Smooth muscle cell (in vitro differentiated cells): ENCODE measurements around the gene ZSCAN25. TPM values are rescaled to one million over a fixed set of nuclear protein-coding genes. Genes with fewer than 3 reads are reported as not detected.

Experiments used
- DNase-seq: peaks from one replicate; lab custom pipeline; 2025; ENCODE audit not compliant: unreplicated experiment; lab: John Stamatoyannopoulos, UW
- H2AFZ ChIP-seq: fragments of 200-600 bp; sonication (generic); 2 replicates; pipeline ENCODE4 v1.6.0; 2016; ENCODE audit warnings: antibody characterized with exemption, low read depth, mild to moderate bottlenecking
- H3F3A ChIP-seq: fragments of 200-600 bp; sonication (generic); 2 replicates; pipeline ENCODE4 v1.6.0; 2017; ENCODE audit warnings: antibody characterized with exemption, low read depth
- H3K27ac ChIP-seq: fragments of 200-600 bp; sonication (generic); 2 replicates; pipeline ENCODE4 v1.5.1; 2016; ENCODE audit warnings: low read depth, mild to moderate bottlenecking
- H3K27me3 ChIP-seq: fragments of 200-600 bp; sonication (generic); 2 replicates; pipeline ENCODE4 v1.6.1; 2016; ENCODE audit warnings: low read depth, mild to moderate bottlenecking
- H3K36me3 ChIP-seq: fragments of 200-600 bp; sonication (generic); 2 replicates; pipeline ENCODE4 v1.5.1; 2016; ENCODE audit warnings: low read depth
- H3K4me1 ChIP-seq: fragments of 200-600 bp; sonication (generic); 2 replicates; pipeline ENCODE4 v1.5.1; 2016; ENCODE audit warnings: low read depth
- H3K4me2 ChIP-seq: fragments of 200-600 bp; sonication (generic); 2 replicates; pipeline ENCODE4 v1.6.0; 2016; ENCODE audit warnings: mild to moderate bottlenecking
- H3K4me3 ChIP-seq: fragments of 200-600 bp; sonication (generic); 2 replicates; pipeline ENCODE4 v1.5.1; 2016; ENCODE audit warnings: mild to moderate bottlenecking
- H3K79me2 ChIP-seq: fragments of 200-600 bp; sonication (generic); 2 replicates; pipeline ENCODE4 v1.6.0; 2016; ENCODE audit warnings: low read depth, mild to moderate bottlenecking
- H3K9ac ChIP-seq: fragments of 200-600 bp; sonication (generic); 2 replicates; pipeline ENCODE4 v1.6.0; 2016; ENCODE audit warnings: low read depth
- H3K9me3 ChIP-seq: fragments of 200-600 bp; sonication (generic); replicated peaks from 2 replicates; pipeline ENCODE4 v1.5.1; 2016; ENCODE audit warnings: low read depth
- H4K20me1 ChIP-seq: fragments of 200-600 bp; sonication (generic); 2 replicates; pipeline ENCODE4 v1.6.0; 2016; ENCODE audit warnings: low read depth
- CTCF ChIP-seq: fragments of 200-600 bp; sonication (generic); IDR thresholded peaks from 2 replicates; pipeline ENCODE4 v1.5.1; 2017; ENCODE audit warnings: borderline replicate concordance, mild to moderate bottlenecking, antibody characterized with exemption; ENCODE audit not compliant: insufficient read depth, poor library complexity, severe bottlenecking
- WGBS: methylation state at CpG from one replicate; pipeline ENCODE4 v1.1.7; 2016; ENCODE audit warnings: low lambda C conversion rate; 5-methylcytosine and 5-hydroxymethylcytosine counted together
- polyA plus RNA-seq: library from polyadenylated mRNA; unstranded; fragments of >200 nt; fragmentation: Nextera tagmentation; extraction: Ambion mirVana; gene quantifications from 2 replicates; pipeline ENCODE4 v1.2.1, GENCODE V29; 2016
- total RNA-seq: library from RNA; depleted of rRNA; stranded (reverse); fragments of >200 nt; gene quantifications from 2 replicates; pipeline ENCODE4 v1.2.3, GENCODE V29; 2014

The ZSCAN25 gene
- total and polyA plus RNA-seq, 2 experiments from 2014 or later = 6.2 to 8.0 TPM

GRCh38 chr7:99672573-99672972 is 55.8 kb downstream of the ZSCAN25 start:
- DNase-seq = no peak
- no peaks in the 10 kb centered on the region for H3K4me1 ChIP-seq
- no peak overlapping the region for H3K9ac ChIP-seq
- no peak overlapping the region for H2AFZ ChIP-seq
- no peak overlapping the region for H3K27ac ChIP-seq
- no peaks in the 10 kb centered on the region for H3F3A ChIP-seq
- no peaks in the 10 kb centered on the region for H3K9me3 ChIP-seq
- no peak overlapping the region for H3K4me2 ChIP-seq
- no peaks in the 10 kb centered on the region for H3K27me3 ChIP-seq
- 98% methylated on average over 7 of the region's 7 CpGs for WGBS
- no peaks in the 10 kb centered on the region for H3K79me2 ChIP-seq
- H3K36me3 ChIP-seq = no peaks in the 10 kb centered on the region
- H3K4me3 ChIP-seq = no peak overlapping the region
- no peak for TF ChIP-seq CTCF
- no peaks in the 10 kb centered on the region for H4K20me1 ChIP-seq

- no peaks in the 10 kb centered on the region for H3F3A ChIP-seq
- no peaks in the 10 kb centered on the region for H3K27me3 ChIP-seq
- H2AFZ ChIP-seq = no peak overlapping the region
- H3K27ac ChIP-seq = no peak overlapping the region
- H3K4me1 ChIP-seq = no peaks in the 10 kb centered on the region
- no peaks in the 10 kb centered on the region for H3K36me3 ChIP-seq
- H4K20me1 ChIP-seq = no peaks in the 10 kb centered on the region
- TF ChIP-seq CTCF = no peak
- H3K79me2 ChIP-seq = no peaks in the 10 kb centered on the region
- DNase-seq = no peak
- H3K4me3 ChIP-seq = no peak overlapping the region
- H3K9ac ChIP-seq = no peak overlapping the region
- H3K9me3 ChIP-seq = no peaks in the 10 kb centered on the region
- H3K4me2 ChIP-seq = no peak overlapping the region
- WGBS = 96% methylated on average over 2 of the region's 2 CpGs
Measured at GRCh38 chr7:99674995-99675742, 58.4 kb downstream of the ZSCAN25 start.

- no peak for DNase-seq
- H3K4me3 ChIP-seq = no peak overlapping the region
- TF ChIP-seq CTCF = no peak
- H3K4me2 ChIP-seq = no peak overlapping the region
- H3F3A ChIP-seq = no peaks in the 10 kb centered on the region
- H3K79me2 ChIP-seq = no peaks in the 10 kb centered on the region
- no peak overlapping the region for H3K9ac ChIP-seq
- 75% methylated on average over 4 of the region's 4 CpGs for WGBS
- H4K20me1 ChIP-seq = no peaks in the 10 kb centered on the region
- H2AFZ ChIP-seq = no peak overlapping the region
- H3K27me3 ChIP-seq = no peaks in the 10 kb centered on the region
- H3K9me3 ChIP-seq = no peaks in the 10 kb centered on the region
- no peak overlapping the region for H3K27ac ChIP-seq
- H3K4me1 ChIP-seq = no peaks in the 10 kb centered on the region
- H3K36me3 ChIP-seq = no peaks in the 10 kb centered on the region
Measured at GRCh38 chr7:99677013-99677647, 60.4 kb downstream of the ZSCAN25 start.
